ENCODE results near the gene MRPL44. TPM values are rescaled to one million over a fixed set of nuclear protein-coding genes. Genes with fewer than 3 reads are reported as not detected.
A peak's percentile ranks its signal among the peaks of the same experiment; 100 is the strongest.

MRPL44 gene
- total RNA-seq, 3 donors from 2014 or later: 41.2 to 44.1 (median 41.7) TPM

DNA sequence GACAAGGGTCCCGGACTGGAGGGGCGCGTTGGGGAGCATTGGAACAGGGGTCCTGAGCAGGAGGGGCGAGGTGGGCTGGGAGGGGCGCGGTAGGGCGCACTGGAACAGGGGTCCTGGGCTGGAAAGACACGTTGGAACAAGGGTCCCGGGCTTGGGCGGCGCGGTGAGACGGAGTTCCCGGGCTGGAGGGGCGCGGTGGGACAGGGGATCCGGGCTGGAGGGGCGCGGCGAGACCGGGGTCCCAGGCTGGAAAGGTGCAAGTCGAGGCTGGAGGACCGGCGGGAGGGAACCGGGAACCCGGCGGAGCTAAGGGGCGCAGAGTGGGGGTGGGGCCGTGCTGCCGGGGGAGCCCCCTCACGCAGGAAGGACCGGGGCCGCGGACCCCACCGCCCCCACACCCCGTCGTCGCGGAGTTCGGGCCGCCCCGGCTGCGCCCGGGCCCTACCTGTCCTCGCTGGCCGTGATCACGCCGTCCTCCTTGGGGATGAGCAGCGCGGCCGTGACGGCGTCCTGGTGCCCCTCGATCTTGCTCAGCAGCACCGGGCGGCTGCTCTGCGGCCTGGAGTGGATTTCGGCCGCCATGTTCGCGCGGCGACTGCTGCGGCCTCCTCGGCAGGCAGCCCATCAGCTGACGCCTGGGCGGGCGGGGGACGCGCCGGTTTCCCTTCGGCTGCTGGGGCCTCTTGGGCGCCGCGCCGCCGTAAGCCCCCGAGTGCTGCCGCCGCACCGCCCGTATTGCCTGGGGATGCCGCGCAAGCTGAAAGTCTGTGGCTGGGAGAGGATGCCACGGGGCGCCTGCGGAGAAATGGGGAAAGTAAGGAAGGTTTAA is 12.3 kb upstream of the MRPL44 start, which contains the start of gene WDFY1:
TSS of gene WDFY1 (minus strand) at position 633 of the 829 bp plus-strand sequence. CDS start at position 582, 51 bp downstream.
- DNase-seq (peak; percentile 72), ATAC-seq (peak; percentile 60 to 67)
- peaks cover 53% of the 10 kb centered on the region for H3K4me1 Mint-ChIP-seq (ENCODE audit: low read depth)
- H3K9me3 Mint-ChIP-seq: peaks cover 4% of the 10 kb centered on the region
- H3K4me3 Mint-ChIP-seq: peak within 1 kb of the TSS; percentile 92
- peaks cover 8% of the 10 kb centered on the region for H3K36me3 Mint-ChIP-seq (ENCODE audit: insufficient read depth)
- no peaks in the 10 kb centered on the region for H3K27me3 Mint-ChIP-seq (ENCODE audit: low read depth)

DNA sequence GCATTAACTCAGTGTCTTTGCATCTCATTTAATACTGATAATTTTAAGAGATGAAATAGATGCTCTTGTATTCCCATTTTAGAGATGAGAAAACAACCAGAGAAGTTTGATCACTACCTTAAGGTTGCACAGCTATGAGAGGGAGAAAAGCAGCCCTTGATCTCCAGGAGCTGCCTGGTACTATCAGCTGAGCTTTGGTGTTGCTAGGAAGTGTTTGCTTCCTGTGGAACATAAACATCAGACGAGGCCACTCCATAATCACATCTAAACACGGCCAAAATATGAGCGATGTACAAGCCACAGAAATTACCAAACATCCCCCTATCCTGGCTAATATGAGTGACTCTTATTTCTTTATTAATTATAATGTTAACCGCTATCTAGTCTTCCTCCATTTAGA is 11.5 kb upstream of the MRPL44 start:
- Mint-ChIP-seq H3K4me3 (peak overlapping the region; percentile 92), H3K4me1 (ENCODE audit: low read depth) (peaks cover 58% of the 10 kb centered on the region), H3K9me3 (peaks cover 4% of the 10 kb centered on the region), H3K36me3 (ENCODE audit: insufficient read depth) (peaks cover 8% of the 10 kb centered on the region), H3K27me3 (ENCODE audit: low read depth) (no peaks in the 10 kb centered on the region)
- no peak for DNase-seq
- no peak for ATAC-seq

DNA sequence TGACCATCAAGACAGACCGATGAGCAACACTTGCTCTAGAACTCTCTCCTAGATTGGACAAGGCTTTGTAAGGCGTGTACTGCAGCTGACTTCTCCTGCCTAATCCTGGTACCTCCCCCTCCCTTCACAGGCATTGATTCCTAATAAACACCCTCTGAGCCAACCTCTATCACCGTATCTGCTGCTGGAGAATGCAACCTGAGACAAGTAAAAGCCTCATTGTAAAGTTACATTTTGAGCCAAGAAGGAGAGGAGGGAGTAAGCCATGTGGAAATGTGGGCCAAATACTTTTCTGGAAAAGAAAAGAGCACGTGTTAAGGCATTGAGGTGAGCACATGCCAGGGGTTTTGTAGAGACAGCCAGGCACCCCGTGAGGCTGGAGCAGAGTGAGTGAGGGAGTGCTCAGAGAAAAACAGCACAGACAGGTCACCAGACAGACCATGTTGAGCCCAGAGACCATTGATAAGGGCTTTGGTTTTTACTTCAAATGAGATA is 9.5 kb upstream of the MRPL44 start:
- ATAC-seq (no peak), DNase-seq (no peak)
- no peaks in the 10 kb centered on the region for H3K27me3 Mint-ChIP-seq (ENCODE audit: low read depth)
- no peaks in the 10 kb centered on the region for H3K9me3 Mint-ChIP-seq
- H3K4me3 Mint-ChIP-seq: no peak overlapping the region
- H3K4me1 Mint-ChIP-seq (ENCODE audit: low read depth): peaks cover 50% of the 10 kb centered on the region
- peaks cover 3% of the 10 kb centered on the region for H3K36me3 Mint-ChIP-seq (ENCODE audit: insufficient read depth)

DNA sequence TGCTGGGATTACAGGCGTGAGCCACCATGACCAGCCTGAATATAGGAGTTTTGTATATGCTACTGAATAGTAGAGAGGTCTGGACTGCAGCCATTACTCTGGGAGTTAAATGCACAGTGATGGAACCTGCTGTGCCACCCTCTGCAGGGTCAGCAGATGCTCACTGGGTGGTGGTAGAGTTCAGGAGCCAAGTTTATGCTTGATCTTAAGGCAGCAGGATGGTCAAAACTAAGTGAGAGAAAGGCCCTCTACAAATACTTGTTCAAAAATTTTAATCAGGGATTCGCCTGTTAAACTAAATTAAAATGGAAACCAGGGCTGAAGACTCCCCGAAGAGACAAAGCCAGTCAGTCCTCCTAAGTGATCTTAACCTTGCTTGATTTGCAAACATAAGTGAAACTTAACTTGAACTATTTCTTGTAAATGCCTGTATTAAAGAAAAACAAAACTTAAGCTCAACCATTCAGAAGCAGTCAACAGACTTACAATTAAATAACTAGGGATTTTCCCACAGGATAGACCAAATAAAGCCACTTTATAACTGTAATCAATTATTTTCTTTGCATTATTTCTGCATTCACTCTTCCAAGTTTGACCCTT is 7.9 kb upstream of the MRPL44 start:
- H3K36me3 Mint-ChIP-seq (ENCODE audit: insufficient read depth): no peaks in the 10 kb centered on the region
- peaks cover 40% of the 10 kb centered on the region for H3K4me1 Mint-ChIP-seq (ENCODE audit: low read depth)
- H3K4me3 Mint-ChIP-seq: no peak overlapping the region
- no peaks in the 10 kb centered on the region for H3K27me3 Mint-ChIP-seq (ENCODE audit: low read depth)
- H3K9me3 Mint-ChIP-seq: no peaks in the 10 kb centered on the region
- DNase-seq (no peak), ATAC-seq (no peak)

DNA sequence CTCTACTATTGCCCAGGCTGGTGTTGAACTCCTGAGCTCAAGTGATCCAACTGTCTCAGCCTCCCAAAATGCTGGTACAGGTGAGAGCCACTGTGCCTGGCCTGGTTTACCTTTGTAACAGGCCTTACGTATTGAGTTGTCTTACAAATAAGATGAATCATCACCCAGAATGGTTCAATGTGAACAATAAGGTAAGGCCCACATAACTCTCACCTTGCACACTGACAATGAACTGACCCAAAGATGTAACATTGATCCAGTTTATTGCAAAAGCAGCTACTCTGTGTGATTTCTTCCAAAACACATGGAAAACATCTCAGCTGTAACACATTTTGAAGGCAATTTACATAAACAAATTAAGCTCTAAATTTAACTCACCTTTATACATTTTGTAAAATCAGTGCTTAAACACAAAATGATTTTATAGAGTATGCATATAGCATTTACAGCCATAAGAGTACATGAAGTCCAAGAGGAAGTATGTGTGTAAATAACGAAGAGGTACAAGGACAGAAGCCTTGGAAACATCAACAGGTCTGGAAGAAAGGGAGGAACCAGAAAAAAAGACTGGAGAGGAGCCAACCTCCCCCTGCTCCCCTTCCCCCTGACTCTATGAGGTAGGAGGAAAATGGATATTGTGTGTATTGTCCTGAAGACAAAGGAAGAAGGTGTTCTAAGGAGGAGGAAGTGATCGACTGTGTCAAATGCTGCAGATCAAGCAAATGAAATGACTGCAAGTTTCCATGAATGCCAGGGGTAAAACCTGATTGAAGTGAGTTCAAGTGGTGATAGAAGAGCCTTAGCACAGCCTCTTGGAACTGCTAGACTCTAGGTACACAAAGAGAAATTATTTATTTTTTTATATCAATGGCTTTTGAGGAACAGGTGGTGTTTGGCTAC is 6.6 kb upstream of the MRPL44 start:
- H3K4me3 Mint-ChIP-seq: no peak overlapping the region
- H3K27me3 Mint-ChIP-seq (ENCODE audit: low read depth): no peaks in the 10 kb centered on the region
- H3K36me3 Mint-ChIP-seq (ENCODE audit: insufficient read depth): no peaks in the 10 kb centered on the region
- no peaks in the 10 kb centered on the region for H3K9me3 Mint-ChIP-seq
- ATAC-seq: no peak
- DNase-seq: no peak
- H3K4me1 Mint-ChIP-seq (ENCODE audit: low read depth): peaks cover 47% of the 10 kb centered on the region

DNA sequence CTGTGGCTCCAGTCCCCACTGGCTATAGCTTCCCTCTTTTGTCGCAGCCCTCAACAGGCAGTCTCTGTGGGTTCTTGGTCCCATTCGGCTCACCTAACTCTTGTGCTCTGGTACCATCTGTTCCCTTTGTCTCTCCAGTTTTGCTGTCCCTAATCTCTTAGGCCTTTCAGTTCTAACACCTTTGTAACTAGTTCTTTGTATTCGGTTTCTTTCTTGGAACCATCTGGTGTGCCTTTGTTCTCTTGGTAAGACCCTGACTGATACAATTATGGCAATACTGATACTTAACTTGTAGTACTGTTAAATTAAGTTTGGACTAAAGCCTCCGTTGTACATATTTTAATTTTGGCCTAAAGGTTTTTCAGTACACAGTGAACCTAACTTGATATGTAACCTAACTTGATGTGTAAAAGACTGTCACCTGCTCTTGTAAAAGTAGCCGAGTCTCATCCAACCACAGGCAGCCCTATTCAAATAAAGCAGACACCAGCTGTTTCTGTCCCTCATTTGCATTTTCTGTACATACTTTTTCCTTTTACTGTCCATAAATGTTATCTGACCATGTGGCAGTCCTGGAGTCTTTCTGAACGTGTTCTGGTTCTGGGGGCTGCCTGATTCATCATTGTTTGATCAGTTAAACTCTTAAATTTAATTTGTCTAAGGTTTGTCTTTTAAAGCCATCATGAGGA is 4.8 kb upstream of the MRPL44 start:
- no peaks in the 10 kb centered on the region for H3K36me3 Mint-ChIP-seq (ENCODE audit: insufficient read depth)
- ATAC-seq (no peak), DNase-seq (no peak)
- H3K27me3 Mint-ChIP-seq (ENCODE audit: low read depth): no peaks in the 10 kb centered on the region
- no peak overlapping the region for H3K4me3 Mint-ChIP-seq
- H3K4me1 Mint-ChIP-seq (ENCODE audit: low read depth): peaks cover 48% of the 10 kb centered on the region
- H3K9me3 Mint-ChIP-seq: no peaks in the 10 kb centered on the region

DNA sequence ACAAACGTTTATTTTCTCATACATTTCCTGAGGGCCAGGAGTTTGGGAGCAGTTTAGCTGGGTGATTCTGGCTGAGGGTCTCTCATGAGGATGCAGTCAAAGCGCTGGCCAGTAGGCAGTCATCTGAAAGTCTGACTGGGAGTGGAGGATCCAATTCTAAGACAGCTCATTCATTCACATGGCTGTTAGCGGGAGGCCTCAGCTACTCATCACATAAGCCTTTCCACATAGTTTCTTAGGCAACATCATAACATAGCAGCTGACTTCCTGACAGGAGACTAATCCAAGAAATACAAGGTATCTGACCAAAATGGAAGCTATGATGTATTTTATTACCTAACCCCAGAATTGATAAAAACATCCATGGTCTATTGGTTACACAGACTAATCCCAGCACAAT is 2.9 kb upstream of the MRPL44 start:
- no peak for ATAC-seq
- H3K27me3 Mint-ChIP-seq (ENCODE audit: low read depth): no peaks in the 10 kb centered on the region
- peaks cover 52% of the 10 kb centered on the region for H3K4me1 Mint-ChIP-seq (ENCODE audit: low read depth)
- H3K36me3 Mint-ChIP-seq (ENCODE audit: insufficient read depth): no peaks in the 10 kb centered on the region
- H3K4me3 Mint-ChIP-seq: no peak overlapping the region
- no peaks in the 10 kb centered on the region for H3K9me3 Mint-ChIP-seq
- DNase-seq: no peak

DNA sequence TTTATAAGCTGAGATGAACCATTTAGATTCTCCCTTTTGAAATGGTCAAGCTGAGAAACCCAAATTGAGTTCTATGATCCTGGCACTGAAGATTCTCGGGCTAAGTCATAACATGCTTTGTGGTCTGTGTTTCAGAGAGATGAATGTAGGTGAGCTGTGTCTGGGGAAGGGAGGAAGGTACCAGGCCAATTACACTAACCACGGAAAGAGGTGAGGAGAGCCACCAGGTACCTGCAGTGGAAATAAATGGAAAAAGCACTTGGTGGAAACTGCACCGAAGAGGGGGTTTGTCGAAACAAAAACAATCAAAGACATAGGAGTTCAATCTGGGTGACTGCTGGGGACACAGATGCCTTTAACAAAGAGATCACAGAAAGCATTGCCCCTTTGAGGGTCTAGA is 963 bp upstream of the MRPL44 start:
- Mint-ChIP-seq H3K4me3 (peak overlapping the region; percentile 98), H3K27me3 (ENCODE audit: low read depth) (no peaks in the 10 kb centered on the region), H3K9me3 (no peaks in the 10 kb centered on the region), H3K36me3 (ENCODE audit: insufficient read depth) (peaks cover 17% of the 10 kb centered on the region), H3K4me1 (ENCODE audit: low read depth) (peaks cover 58% of the 10 kb centered on the region)
- no peak for DNase-seq
- ATAC-seq: no peak

DNA sequence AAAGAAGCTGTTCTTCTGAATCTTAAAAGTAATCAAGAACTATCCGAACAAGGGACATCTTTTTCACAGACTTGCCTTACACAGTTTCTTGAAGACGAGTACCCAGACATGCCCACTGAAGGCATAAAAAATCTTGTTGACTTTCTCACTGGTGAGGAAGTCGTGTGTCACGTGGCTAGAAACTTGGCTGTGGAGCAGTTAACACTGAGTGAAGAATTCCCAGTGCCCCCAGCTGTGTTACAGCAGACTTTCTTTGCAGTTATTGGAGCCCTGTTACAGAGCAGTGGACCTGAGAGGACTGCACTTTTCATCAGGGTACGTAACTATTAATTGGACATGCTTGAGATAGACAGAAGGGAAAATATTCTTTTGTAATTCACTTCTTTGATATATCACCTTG is 2.4 kb downstream of the MRPL44 start:
- no peak for ATAC-seq
- Mint-ChIP-seq H3K4me3 (peak overlapping the region; percentile 98), H3K27me3 (ENCODE audit: low read depth) (no peaks in the 10 kb centered on the region), H3K4me1 (ENCODE audit: low read depth) (peaks cover 68% of the 10 kb centered on the region), H3K36me3 (ENCODE audit: insufficient read depth) (peaks cover 25% of the 10 kb centered on the region), H3K9me3 (no peaks in the 10 kb centered on the region)
- DNase-seq: no peak

DNA sequence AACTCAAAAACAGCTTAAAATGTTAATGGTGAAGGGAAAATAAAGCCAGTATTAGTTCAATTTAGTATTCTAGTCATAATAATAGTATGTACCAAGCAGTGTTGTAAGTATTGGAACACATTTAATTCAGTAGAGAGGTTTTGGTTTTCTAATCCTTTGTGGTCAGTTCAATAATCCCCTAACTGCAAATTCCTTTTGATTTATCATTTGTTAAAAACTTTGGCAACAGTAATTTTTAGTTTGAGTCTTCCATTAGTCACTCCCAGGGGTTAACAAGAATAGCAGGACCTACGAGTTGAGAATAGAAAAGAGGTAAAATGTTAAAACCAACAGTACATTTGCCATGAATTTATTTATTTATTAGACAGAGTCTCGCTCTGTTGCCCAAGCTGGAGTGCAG is 10.7 kb downstream of the MRPL44 start:
- no peaks in the 10 kb centered on the region for H3K9me3 Mint-ChIP-seq
- DNase-seq (no peak), ATAC-seq (no peak)
- H3K27me3 Mint-ChIP-seq (ENCODE audit: low read depth): no peaks in the 10 kb centered on the region
- H3K4me1 Mint-ChIP-seq (ENCODE audit: low read depth): peaks cover 7% of the 10 kb centered on the region
- no peak overlapping the region for H3K4me3 Mint-ChIP-seq
- peaks cover 13% of the 10 kb centered on the region for H3K36me3 Mint-ChIP-seq (ENCODE audit: insufficient read depth)

DNA sequence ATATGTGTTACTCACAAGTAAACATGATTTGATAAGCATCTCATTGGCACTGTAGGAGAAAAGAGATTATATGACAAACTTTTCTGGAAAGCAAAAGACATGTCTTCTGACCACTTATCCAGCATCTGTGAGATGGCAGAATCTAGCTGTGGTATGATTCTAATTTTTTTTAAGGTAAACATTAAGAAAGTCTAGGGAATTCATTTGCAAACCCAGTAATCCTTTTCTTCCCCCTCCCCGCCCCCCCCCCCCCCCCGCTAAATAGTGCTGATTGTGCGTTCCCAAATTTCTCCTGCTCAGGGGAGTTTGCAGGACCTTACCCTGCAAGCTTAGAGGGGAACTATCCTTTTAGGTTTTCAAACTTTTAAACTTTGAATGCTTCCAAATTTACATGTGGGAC is 12.1 kb downstream of the MRPL44 start:
- Mint-ChIP-seq H3K4me1 (ENCODE audit: low read depth) (peaks cover 4% of the 10 kb centered on the region), H3K9me3 (no peaks in the 10 kb centered on the region), H3K4me3 (no peak overlapping the region), H3K27me3 (ENCODE audit: low read depth) (no peaks in the 10 kb centered on the region), H3K36me3 (ENCODE audit: insufficient read depth) (peaks cover 12% of the 10 kb centered on the region)
- DNase-seq (no peak), ATAC-seq (no peak)

DNA sequence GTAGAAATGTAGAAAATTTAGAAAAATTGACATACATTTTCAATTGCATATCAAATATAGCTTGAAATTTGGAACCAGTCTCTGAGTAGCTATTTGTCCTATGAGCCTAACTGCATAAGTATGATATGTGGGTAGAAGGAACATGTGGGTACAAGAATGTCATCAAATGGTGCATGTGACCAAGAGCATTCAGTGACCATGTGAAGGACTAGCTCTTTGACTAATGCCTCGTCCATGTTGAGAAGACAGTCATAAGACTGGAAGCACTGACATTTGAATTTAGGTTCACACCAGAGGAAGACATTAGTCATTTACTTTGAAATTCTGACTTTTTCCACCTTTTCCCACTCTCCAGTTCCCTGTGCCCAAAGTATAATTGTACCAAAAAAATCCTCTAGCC is 12.6 kb downstream of the MRPL44 start:
- Mint-ChIP-seq H3K4me1 (ENCODE audit: low read depth) (peaks cover 4% of the 10 kb centered on the region), H3K9me3 (no peaks in the 10 kb centered on the region), H3K27me3 (ENCODE audit: low read depth) (no peaks in the 10 kb centered on the region), H3K4me3 (no peak overlapping the region), H3K36me3 (ENCODE audit: insufficient read depth) (peaks cover 12% of the 10 kb centered on the region)
- no peak for DNase-seq
- peak in 1 of 2 donors; percentile 35 for ATAC-seq

DNA sequence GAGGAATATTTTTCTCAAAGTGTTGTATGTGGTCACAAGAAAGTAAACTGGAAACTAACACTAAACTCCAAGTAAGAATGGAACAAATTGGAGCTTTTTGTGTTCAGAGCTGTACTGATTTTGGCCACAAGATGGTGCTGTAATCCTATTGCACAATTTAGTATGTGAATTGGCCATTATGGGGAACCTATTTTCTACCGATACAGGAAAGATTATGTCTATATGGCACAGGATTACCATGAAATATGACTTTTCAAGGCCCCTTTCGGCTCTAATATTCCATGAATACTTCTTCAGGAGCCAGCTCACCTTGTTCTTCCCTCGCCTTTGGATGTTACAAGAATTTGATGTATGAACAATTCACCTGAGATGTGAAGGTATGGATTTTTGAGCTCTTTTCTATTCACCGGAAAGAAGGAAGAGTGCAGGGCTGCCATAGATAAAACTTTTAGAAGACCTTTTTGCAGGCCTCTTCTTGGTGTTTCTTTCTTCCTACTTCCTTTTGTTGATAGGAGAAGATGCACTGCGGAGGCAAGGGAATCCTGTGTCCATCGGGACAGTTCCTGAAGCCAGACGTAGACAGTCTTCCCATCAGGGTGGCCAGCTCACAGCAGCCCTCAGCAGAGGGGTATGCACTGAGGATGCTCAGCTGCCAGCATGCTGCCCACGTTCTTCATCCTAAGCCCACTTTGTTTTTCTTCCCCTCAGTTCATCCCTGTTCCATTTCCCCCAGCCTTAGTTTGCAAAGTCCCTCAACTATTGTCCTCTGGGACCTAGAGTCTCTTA is 13.3 kb downstream of the MRPL44 start:
- Mint-ChIP-seq H3K9me3 (no peaks in the 10 kb centered on the region), H3K36me3 (ENCODE audit: insufficient read depth) (peaks cover 12% of the 10 kb centered on the region), H3K27me3 (ENCODE audit: low read depth) (no peaks in the 10 kb centered on the region), H3K4me1 (ENCODE audit: low read depth) (peaks cover 4% of the 10 kb centered on the region), H3K4me3 (no peak overlapping the region)
- DNase-seq (peak; percentile 48), ATAC-seq (peak; percentile 63 to 71)
